Body of pancreas (tissue), 4 donors: ENCODE data around the gene PTGIR. TPM values are rescaled to one million over a fixed set of nuclear protein-coding genes. Genes with fewer than 3 reads are reported as not detected.
A peak's percentile ranks its signal among the peaks of the same experiment; 100 is the strongest.

Source experiments
- ATAC-seq: fragments of 150-250 bp; one replicate; pipeline ENCODE4 v1.9.1; 2016
- DNase-seq, 4 donors: peaks; one replicate each; pipeline ENCODE4 v3.0.0-alpha.2; 2019
- H3K27ac ChIP-seq, 4 donors: fragments of 200-600 bp; sonication (generic); 1 replicate in 3 of 4; 2 replicates in 1 of 4; pipeline versions ENCODE4 v1.5.1 to v1.6.1; 2016 to 2019; ENCODE audit warnings: mild to moderate bottlenecking in 1 of 4, mixed read lengths in 1 of 4, moderate library complexity in 1 of 4
- H3K27me3 ChIP-seq, 2 donors: fragments of 200-600 bp; sonication (generic); one replicate each; pipeline ENCODE4 v1.6.0; 2016; ENCODE audit warnings: mild to moderate bottlenecking in 1 of 2
- H3K36me3 ChIP-seq, 2 donors: fragments of 200-600 bp; sonication (generic); replicated peaks in 1 of 2; 2 replicates each; pipeline ENCODE4 v1.5.1; 2016; ENCODE audit warnings: low read depth in 2 of 2; ENCODE audit not compliant: insufficient read depth in 1 of 2
- H3K4me1 ChIP-seq: fragments of 200-600 bp; sonication (generic); one replicate; pipeline ENCODE4 v1.6.0; 2016
- H3K4me3 ChIP-seq, 2 donors: fragments of 200-600 bp; sonication (generic); 1 replicate in 1 of 2; 2 replicates in 1 of 2; pipeline ENCODE4 v1.5.1; 2016 to 2019
- H3K9me3 ChIP-seq, 3 donors: fragments of 200-600 bp; sonication (generic); 1 replicate in 2 of 3; 2 replicates in 1 of 3; pipeline ENCODE4 v1.5.1; 2016
- POLR2A ChIP-seq, 3 donors: fragments of 450-650 bp; IDR thresholded peaks; one replicate each; pipeline ENCODE4 v1.6.1; 2016; ENCODE audit warnings: antibody characterized with exemption in 3 of 3, mild to moderate bottlenecking in 2 of 3
- WGBS, 2 donors: methylation state at CpG; one replicate each; pipeline ENCODE4 v1.1.5; 2017; 5-methylcytosine and 5-hydroxymethylcytosine counted together
- intact Hi-C: fragments of 100-400 bp; cut with DNase I; formaldehyde crosslinking; loops from one replicate; pipeline ENCODE4 v1.15.1; 2023
- total RNA-seq, 2 donors: library from RNA; depleted of rRNA; stranded (reverse); fragments of >200 nt; gene quantifications; one replicate each; pipeline ENCODE4 v1.1.0, GENCODE V29; 2016
- TF ChIP-seq, protein P1 (sequence below), 7 experiments: fragments of 450-650 bp in 4 of 7; fragments of 200-600 bp in 3 of 7; sonication (generic) in 3 of 7; IDR thresholded peaks; one replicate each; pipeline ENCODE4 v1.5.1; 2016 to 2019; ENCODE audit warnings: antibody characterized with exemption in 7 of 7

The PTGIR gene
- total RNA-seq, 2 donors from 2014 or later = 5.3 to 9.6 TPM

DNA sequence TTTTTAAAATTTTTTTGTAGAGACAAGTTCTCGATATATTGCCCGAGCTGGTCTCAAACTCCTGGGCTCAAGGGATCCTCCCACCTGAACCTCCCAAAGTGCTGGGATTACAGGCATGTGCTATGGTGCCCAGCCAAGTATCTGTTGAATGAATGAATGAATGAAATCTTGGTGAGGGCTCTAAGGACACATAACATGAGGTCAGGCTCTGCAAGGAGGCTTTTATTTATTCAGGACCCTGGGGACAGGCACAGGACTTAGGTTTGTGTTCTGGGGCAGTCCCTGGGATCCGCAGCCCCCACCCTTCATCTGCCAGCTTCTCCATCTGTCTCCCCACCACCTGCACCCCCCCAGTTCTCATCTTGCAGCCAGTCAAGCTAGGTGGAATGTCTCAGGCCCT lies 4.6 kb downstream of the PTGIR start:
- no peaks in the 10 kb centered on the region for H3K27me3 ChIP-seq
- intact Hi-C loops = no loop called here
- H3K4me1 ChIP-seq = peaks cover 43% of the 10 kb centered on the region
- no peaks in the 10 kb centered on the region for H3K36me3 ChIP-seq
- DNase-seq (no peak), ATAC-seq (no peak)
- 95% methylated on average over 3 of the region's 3 CpGs for WGBS, 2 donors
- H3K9me3 ChIP-seq = no peaks in the 10 kb centered on the region
- peak overlapping the region in 1 of 4 donors; percentile 14 for H3K27ac ChIP-seq
- no peak for TF ChIP-seq POLR2A (IDR thresholded peaks at IDR 0.05)
- H3K4me3 ChIP-seq = no peak overlapping the region

DNA sequence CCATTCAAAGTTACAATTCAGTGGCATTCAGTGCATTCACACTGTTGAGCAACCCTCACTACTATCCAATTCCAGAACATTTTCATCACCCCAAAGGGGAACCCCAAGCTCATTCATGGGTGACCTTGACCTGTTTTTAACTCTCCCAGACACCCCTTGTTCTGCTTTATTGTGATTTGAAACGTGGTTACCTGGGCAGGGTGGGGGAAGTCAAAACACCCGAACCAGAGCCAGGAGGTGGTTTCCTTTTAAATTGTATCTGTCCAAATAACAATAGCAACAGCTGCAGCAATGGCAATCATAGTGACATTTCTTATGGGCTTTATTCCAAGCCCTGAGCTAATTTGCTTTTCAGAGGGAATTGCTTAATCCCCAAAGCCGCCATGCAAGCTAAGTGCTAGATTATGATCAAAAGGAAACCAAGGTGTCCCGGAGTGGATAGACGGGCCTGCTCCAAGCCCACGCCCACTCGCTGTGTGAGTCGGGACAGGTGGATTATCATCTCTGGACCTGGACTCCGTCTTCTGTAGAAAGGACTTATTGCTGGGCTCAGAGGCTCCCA lies 6.1 kb downstream of the PTGIR start:
- Histone ChIP-seq H3K27me3 (no peaks in the 10 kb centered on the region), H3K9me3 (no peaks in the 10 kb centered on the region), H3K36me3 (no peaks in the 10 kb centered on the region), H3K27ac (peak overlapping the region; percentile 52 to 92 (median 75)), H3K4me3 (no peak overlapping the region), H3K4me1 (peaks cover 49% of the 10 kb centered on the region)
- DNase-seq (peak; percentile 78 to 92 (median 83)), ATAC-seq (peak; percentile 86)
- no peak for TF ChIP-seq POLR2A (IDR thresholded peaks at IDR 0.05)
- TF ChIP-seq, protein P1, sequence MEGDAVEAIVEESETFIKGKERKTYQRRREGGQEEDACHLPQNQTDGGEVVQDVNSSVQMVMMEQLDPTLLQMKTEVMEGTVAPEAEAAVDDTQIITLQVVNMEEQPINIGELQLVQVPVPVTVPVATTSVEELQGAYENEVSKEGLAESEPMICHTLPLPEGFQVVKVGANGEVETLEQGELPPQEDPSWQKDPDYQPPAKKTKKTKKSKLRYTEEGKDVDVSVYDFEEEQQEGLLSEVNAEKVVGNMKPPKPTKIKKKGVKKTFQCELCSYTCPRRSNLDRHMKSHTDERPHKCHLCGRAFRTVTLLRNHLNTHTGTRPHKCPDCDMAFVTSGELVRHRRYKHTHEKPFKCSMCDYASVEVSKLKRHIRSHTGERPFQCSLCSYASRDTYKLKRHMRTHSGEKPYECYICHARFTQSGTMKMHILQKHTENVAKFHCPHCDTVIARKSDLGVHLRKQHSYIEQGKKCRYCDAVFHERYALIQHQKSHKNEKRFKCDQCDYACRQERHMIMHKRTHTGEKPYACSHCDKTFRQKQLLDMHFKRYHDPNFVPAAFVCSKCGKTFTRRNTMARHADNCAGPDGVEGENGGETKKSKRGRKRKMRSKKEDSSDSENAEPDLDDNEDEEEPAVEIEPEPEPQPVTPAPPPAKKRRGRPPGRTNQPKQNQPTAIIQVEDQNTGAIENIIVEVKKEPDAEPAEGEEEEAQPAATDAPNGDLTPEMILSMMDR (IDR thresholded peaks at IDR 0.05) = no peak
- intact Hi-C loops = no loop called here
- WGBS, 2 donors = 14 to 31% methylated on average over 9 of the region's 9 CpGs

DNA sequence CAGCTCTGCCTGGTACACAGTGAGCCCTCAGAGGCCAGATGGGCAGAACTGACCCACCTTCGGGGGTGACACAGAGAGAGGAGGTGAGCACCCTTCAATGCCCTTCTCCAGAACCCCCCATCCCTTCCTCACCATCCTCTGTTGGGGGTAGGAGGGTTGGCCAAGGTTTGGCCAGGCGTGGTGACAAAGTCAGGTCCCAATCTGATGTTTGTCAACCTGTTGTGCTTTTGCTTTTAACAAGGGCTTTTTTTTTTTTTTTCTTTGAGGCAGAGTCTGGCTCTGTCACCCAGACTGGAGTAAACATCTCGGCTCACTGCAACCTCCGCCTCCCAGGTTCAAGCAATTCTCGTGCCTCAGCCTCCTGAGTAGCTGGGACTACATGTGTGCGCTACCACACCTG lies 7.3 kb downstream of the PTGIR start:
- H3K27ac ChIP-seq = peak overlapping the region; percentile 66 to 92 (median 76)
- peaks cover 49% of the 10 kb centered on the region for H3K4me1 ChIP-seq
- 39 to 48% methylated on average over 6 of the region's 6 CpGs for WGBS, 2 donors
- DNase-seq = peak in 1 of 4 donors; percentile 30
- intact Hi-C loops = no loop called here
- H3K36me3 ChIP-seq = no peaks in the 10 kb centered on the region
- H3K9me3 ChIP-seq = no peaks in the 10 kb centered on the region
- no peak for ATAC-seq
- H3K27me3 ChIP-seq = no peaks in the 10 kb centered on the region
- no peak overlapping the region for H3K4me3 ChIP-seq
- no peak for TF ChIP-seq POLR2A (IDR thresholded peaks at IDR 0.05)
- TF ChIP-seq, protein P1 (IDR thresholded peaks at IDR 0.05) = no peak

DNA sequence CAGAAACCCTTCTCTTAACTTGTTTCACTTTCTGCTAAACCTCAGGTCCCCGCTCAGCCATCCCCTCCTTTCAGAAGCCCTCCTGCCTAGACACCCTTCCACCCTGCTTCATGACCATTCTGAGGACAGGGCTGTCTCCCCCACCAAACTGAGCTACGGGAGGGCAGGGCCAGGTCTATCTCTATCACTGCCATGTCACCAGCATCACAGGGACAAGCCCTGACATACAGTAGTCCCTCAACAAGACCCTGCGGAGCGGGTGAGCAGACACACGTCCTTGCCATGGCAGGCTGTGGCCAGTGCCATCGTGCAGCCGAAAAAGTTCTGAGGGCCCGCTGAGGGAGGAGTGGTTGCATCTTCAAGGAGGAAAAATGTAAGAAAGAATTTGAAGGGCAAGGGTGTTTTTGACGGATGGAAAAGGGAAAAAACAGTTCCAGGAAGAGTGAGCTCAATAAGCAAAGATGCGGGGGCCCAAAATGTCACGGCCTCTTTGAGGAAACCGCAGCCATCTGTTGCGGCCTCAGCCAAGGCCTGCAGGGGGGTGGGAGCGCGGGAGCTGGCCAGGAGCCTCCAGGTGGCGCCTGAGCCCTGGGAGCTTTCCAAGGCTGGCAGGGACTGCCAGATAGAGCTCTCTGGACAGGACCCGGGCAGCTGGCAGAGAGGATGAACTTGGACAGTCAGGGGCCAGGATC lies 8.1 kb downstream of the PTGIR start:
- Histone ChIP-seq H3K4me1 (peaks cover 49% of the 10 kb centered on the region), H3K9me3 (no peaks in the 10 kb centered on the region), H3K36me3 (no peaks in the 10 kb centered on the region), H3K27ac (peak overlapping the region; percentile 66 to 92 (median 76)), H3K4me3 (no peak overlapping the region), H3K27me3 (no peaks in the 10 kb centered on the region)
- 18 to 25% methylated on average over 13 to 16 of the region's 17 CpGs for WGBS, 2 donors
- intact Hi-C loops = no loop called here
- peak in 1 of 3 donors; percentile 10 for TF ChIP-seq POLR2A (IDR thresholded peaks at IDR 0.05)
- TF ChIP-seq, protein P1 (IDR thresholded peaks at IDR 0.05) = peak; percentile 35 to 82 (median 69)
- ATAC-seq (peak; percentile 74), DNase-seq (peak; percentile 90 to 96 (median 94))

DNA sequence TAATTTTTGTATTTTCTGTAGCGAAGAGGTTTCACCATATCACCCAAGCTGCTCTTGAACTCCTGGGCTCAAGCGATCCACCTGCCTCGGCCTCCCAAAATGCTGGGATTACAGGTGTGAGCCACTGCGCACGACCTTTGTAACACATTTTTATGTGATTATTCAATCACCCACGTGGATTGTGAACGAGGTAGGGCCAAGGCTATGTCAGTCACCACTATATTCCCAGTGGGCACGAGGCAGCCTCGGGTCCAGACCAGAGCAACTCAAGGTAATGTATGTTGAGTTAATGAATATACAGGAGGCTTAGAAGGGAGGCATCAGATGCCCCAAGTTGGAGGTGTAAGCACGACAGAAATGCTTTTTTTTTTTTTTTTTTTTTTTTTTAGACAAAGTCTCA lies 8.9 kb downstream of the PTGIR start:
- Histone ChIP-seq H3K4me3 (no peak overlapping the region), H3K27ac (no peak overlapping the region), H3K27me3 (no peaks in the 10 kb centered on the region), H3K36me3 (no peaks in the 10 kb centered on the region), H3K4me1 (peaks cover 49% of the 10 kb centered on the region), H3K9me3 (no peaks in the 10 kb centered on the region)
- WGBS, 2 donors = 59 to 62% methylated on average over 9 to 10 of the region's 10 CpGs
- intact Hi-C loops = no loop called here
- peak in 1 of 4 donors; percentile 35 for DNase-seq
- ATAC-seq = no peak
- TF ChIP-seq, protein P1 (IDR thresholded peaks at IDR 0.05) = no peak
- TF ChIP-seq POLR2A (IDR thresholded peaks at IDR 0.05) = no peak
